Right kidney (tissue), 1 donor: Measurements from ENCODE around the gene RIMS3.

ENCODE experiments used
- DNase-seq: peaks from one replicate; pipeline ENCODE4 v3.0.0-alpha.2; 2016

The RIMS3 gene

DNA sequence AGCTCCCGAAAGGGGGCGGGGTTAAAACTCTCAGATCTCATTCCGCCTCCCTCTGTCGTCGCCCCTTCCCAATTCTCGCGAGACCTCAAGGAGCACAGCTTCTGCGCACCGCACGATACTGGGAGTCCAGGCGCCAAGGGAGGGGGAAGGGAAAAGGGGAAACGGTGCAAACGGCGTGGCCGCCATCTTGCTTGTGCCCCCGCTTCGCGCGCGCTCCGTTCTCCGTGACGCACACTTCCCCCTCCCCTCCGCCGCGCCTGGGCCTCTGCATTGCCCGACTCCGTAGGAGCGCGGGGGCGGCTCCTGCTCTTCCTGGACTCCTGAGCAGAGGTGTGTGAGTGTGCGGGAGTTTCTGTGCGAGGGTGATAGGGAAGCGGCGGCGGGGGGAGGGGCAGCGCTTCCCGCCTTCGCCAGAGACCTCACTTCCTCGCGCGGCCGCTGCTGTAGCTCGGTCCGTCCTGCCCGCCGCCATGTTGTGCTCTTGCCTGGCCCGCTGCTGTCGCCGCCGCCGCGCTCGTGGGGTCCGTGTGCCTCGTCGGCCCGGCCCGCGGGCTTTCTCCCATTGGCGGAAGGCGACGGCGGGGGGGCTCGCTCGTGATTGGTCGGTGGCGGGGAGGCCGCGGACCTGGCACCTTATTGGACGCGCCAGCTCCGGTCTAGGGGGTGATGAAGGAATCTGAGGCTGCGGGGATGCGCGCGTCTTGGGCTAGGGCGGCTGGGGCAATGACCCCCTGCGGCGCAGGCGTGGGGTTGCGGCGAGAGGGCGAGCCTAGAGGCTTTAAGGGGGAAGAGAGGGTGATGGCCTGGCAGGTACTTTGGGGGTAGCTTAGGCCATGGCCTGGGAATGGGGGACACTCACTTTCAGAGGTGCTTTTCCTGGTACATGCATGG is 26.3 kb upstream of the RIMS3 start, which contains the start of gene NFYC:
TSS of gene NFYC (plus strand) at position 167 of the 891 bp plus-strand sequence. CDS start 47,140 bp downstream, outside the sequence.
- peak; percentile 99 for DNase-seq

DNA sequence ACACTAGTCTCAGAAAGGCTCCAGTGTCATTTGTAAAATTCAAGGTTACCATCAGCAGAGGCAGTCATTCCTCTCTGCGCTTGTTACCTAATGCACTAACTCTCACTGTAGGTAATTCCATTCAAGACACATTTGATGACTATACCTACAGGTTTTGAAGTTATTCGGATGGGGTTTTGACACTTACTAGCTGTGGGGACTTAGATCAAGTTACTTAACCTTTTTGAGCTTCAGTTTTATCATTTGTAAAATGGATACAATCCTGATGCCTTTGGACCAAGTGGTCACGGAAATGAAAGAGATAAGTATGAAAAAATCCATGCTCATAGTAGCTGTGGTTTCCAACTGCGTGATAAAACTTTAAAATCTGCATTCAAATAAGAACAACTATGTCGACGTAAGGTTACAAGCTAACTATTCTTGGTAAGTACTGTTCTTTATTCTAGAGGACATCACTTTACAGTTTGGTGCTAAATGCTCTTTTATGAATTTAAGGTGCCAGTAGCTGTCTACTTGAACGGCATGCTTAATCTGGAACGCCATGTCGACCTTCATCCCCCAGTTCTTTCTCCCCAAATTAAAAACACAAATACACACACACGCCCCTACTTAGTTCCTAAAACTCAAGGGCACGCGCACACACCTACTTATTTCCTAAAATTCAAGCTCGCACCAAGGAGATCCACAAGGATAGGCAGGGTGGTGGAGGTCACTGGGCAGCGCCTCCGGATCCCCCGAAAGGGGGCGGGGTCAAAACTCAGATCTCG is 25.5 kb upstream of the RIMS3 start:
- no peak for DNase-seq

DNA sequence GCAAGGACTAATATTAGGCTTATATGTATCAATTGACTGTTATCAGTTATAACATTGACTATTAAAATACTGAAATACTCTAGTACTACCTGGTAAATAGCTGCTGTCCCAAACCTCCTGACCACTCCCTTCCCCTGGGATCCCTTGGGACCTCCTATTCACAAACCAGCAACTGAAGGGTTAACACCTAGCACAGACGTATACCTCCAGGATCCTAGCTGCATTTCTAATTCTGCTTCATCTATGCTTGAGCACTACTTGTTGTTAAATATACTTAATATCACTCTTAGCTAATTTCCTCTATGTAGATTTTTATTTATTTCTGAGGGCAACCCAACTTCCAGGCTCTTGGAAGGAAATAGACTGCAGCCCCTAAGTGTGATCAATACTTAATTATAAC is 24.3 kb upstream of the RIMS3 start:
- no peak for DNase-seq

DNA sequence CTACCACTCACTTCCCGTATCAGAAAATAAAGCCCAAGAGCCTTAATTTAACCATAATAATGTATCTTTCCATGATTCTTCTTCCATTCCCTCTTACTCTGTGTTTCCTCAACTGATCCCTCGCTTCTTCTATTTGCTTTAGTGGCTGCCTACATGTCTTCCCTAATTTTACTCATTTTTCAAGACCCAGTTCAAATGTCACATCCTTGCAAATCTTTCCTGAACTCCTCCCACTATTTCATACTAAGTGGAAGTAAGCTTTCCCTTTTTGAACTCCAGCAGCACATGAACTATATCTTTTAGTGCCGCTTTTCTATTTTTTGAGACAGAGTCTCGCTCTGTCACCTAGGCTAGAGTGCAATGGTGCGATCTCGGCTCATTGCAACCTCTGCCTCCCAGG is 22.2 kb upstream of the RIMS3 start:
- no peak for DNase-seq

DNA sequence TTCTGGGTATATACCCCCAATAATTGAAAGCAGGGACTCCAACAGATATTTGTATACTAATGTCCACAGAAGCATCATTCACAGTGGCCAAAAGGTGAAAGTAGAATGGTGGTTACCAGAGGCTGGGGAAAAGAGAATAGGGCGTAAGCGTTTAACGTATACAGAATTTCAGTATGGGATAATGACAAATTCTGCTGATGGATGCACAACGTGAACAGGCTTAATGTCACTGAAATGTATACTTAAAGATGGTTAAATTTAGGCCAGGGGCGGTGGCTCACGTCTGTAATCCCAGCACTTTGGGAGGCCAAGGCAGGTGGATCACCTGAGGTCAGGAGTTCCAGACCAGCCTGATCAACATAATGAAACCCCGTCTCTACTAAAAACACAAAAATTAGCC is 21.6 kb upstream of the RIMS3 start:
- no peak for DNase-seq

DNA sequence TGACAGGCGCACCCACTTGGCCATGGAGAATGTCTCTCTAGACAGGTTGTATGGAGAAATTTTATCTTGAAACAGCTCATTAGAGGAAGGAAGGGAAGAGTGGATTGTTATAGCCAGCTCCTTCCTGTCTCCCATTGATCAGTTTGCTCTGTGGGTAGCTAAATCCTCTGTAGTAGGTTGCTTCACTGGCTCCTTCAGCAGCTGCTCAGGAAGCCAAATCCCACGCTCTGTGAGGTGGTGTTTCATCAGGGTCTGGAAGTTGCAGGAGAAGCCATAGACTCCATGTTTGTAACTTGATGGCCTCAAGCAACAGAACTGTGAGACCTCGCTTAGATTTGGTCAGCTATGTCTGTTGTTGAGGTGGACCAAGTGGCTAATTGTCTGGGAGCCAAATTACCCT is 19.2 kb upstream of the RIMS3 start:
- DNase-seq: no peak

DNA sequence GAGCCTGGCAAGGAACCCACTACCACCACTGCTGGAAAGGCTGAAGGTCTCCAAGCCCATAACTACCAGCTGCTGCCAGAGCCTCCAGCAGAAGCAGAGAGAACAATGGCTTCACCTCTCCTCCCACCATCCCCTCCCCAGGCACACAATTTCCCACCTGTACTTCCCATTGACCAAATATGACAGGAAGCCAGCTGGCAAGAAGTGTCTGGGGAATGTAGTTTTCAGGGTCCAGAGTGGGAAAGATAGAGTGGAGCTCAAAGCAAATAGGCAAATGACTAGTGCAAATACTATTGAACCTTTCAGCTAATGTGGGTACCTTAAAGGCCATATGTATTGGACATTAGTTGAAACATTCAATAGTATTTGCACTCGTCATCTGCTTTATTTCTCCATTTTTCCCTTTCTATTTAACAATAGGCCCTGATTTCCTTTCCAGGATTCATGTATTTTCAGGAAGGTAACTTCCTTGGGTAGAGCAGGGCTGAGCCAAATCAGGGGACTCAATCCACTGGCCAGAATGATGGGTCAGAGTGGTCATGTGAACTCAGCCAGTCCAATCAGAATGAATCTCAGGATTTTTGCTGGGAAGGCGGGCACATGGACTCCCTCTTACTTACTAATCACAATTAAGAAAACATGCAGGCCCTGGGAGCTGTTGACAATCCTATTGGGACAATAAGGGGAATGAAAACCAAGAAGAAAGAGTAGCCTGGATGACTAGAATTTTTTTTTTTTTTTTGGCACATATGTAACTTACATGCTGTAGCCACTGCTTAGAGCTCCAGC is 13.9 kb upstream of the RIMS3 start:
- DNase-seq: no peak

DNA sequence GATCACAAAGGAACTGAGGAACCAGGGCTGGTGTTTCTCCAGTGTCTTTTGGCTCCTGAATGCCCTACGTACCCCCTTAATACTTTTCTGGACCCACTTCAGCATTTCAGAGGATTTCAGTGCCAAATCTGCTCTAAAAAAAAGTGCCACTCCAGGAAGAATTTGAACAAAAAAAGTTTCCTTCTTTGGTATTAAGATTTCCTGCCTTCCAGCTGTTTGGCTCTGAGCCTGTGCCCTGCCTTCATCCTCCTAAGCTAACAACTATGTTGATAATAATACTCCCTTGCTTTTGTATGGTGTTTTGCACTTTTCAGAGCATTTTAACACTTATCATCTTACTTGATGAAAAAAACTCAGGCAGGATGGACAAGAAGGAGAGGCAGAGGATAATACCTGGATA is 11.0 kb upstream of the RIMS3 start:
- DNase-seq: no peak

DNA sequence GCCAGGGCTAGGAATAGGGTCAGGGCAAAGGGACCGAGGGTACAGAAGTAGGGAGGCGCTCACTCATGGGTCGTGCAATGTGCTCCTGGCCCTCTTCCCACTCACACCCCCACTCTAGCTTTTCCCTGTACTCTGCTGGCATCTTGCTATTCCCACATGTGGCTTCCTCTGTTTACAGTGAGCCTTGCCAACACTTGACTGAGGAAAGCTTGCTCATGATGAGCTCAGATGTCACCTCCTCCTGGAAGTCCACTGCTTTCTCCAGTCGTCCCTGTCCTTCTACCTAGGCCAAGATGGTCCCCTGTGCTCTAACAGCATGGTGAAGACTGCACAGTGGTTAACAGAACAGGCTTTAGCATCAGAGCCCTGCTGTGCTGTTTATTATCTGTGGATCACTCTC is 8.0 kb upstream of the RIMS3 start:
- no peak for DNase-seq

DNA sequence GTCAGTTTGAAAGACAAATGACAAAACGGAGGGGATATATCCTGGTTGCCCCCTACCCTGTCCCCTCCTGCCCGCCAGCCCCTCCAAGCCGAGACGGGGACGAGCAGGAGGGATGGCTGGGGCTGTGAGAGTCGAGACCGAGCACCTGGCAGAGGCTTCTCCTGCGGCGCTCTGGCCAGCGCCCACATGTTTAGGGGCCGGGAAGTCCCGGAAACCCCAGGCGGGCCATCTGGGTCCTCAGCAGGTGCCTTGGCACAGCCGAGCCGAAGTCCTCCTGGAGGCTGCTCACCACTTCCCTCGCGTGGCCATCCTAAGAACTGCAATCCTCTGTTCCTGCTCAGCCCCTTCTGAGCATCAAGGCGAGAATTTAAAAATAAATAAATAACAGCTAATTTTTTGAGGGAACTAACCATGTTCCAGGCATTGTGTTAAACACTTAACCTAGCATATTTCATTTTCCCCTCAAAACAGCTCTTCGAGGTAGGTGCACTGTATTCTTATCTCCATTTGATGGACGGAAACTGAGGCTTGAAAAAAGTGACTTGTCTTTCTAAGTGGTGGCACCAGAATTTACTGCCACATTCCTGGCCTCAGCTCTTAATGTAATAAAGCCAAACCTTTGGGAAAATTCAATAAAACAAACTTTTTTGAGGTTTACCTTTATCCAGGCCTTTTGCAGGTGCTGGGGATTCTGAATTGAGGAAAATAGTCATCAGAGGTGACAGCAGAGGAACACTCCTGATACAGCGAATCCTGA is 3.5 kb upstream of the RIMS3 start:
- DNase-seq: peak; percentile 47

DNA sequence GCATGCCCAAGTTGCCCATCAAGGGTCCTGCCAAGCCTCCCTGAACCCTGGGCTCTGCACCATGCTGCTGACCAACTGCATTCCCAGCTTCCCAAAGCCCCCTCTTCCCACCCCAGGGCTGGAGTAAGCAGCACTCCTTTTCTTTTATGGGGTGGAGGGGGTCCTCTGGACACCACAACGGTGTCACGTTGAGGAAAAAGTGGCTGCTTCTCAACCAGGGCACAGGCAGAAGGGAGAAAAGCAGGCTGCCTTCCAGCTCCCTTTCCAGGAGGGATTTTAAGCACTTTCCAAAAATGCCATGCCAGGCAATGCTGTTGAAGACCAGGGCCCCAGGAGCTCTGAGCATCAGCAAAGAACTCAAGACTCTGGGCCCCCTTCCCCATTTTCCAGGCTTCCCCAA is 691 bp downstream of the RIMS3 start:
- no peak for DNase-seq

DNA sequence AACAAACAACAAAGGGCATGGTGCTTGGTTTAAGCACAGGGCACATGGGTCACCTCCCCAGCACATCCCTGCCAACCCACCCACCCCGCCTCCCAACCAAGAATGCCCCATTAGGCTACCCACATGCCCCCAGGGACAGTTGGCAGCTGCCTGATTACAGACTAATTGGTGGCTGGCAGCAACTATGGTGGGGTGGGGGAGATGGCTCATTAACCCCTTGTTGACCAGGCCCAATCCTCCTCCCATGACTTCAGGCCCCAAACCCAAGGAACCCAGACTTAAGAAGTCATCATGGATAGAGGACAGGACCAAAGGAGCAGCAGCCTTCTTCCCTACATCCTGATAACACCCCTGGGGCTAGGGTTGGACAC is 1.3 kb downstream of the RIMS3 start:
- no peak for DNase-seq

DNA sequence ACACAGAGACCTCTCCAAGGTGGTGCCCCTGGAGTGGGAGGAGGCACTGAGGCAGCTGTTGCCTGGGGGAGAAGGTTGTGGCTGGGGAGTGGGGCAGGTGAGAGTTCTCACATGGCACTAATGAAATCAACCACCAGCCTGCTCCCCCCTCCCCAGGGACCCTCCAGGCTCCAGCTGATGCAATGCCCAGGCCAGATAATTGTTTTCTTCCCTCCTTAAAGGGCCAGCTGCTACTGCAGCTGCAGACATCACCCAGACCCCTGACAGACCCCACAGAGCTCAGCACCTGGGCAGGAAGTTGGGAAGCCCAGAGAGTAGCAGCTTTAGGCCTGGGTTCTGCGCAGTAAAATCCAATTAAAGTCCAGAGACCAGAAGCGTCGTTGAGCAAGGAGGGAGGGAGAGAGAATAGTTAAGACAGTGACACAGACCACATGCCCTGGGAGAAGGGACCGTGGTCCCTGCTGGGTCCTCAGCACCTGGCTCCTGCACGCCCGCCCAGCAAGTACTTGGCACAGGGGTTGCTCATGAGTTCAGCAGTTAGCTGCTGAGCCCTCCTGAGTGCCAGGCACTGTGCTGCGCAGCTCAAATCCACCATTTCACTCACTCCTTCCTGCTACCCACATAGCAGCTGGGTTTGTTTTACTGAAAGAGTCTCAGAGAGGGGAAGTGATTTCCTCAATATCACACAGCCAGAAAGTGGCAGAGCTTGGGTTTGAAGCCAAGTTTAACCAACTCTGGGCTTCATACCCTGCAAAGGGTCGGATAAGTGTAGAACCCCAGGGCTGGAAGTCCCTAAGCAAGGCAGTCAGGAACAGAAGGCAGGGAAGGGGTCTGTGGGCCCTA is 1.9 kb downstream of the RIMS3 start:
- no peak for DNase-seq

DNA sequence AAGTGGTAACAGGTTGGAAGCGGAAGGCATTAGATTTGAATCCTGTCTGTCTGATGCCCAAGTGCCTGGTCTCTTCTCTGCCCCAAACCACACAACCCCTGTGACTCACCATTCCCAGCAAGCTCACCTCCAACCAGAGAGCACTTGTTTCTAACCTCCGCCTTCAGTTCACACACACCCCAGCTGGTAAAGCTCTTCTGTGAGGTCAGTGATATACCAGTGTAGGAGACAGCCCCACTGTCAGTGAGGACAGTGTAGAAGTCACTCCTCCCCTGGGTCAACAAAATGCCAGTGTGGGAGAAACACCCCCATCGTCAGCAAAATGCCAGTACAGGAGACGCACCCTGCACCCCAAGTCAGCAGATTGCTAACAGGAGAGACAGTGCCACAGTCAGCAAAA is 2.6 kb downstream of the RIMS3 start:
- DNase-seq: no peak

DNA sequence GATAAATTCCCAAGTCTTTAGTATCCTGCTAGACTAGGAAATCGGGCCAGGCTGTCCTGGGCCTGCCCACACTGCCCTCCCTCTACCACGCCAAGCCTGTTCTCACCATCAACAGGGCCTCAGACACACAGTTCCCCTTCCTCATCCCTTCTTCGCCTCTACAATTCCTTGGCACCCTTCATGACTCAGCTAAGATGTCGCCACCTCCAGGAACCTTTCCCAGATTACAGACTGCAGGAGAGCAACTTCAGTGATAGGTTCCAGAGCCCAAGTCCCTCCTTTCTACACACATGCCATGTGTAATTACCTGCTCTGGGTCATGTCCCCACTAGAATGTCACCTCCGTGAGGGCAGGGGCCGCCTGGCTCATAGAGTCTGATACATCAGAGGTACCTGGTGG is 3.3 kb downstream of the RIMS3 start:
- no peak for DNase-seq

DNA sequence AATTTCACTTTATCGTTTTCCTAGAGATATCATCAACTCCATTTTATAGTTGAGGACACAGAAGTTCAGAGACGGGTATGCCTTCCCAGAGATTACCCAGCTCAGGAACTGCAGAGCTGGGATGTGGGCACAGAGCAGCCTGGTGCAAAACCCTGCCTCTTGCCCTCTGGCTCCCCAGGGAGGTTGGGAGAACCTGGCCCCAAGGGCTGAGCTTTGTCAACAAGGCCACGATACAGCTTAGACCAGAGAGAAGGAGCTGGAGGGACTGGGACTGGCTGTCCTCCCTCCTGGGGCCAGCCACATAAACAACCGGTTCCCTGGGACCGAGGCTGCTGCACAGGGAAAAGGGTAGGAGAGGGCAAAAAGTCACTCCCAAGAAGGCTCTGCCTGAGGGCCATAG is 3.8 kb downstream of the RIMS3 start:
- no peak for DNase-seq

DNA sequence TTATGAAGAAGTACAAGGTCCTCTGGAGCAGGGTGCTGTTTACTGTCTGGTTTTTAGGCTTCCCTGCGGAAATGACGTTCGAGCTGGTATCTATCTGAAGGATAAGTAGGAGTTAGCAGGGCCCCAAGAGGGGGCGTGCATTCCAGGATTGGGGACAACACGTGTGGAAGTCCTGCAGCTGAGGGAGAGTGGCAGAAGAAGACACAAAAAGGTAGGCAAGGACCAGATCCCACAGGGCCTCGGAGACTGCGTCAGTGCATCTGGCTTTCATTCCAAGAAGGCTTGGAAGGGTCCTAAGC is 5.9 kb downstream of the RIMS3 start:
- no peak for DNase-seq

DNA sequence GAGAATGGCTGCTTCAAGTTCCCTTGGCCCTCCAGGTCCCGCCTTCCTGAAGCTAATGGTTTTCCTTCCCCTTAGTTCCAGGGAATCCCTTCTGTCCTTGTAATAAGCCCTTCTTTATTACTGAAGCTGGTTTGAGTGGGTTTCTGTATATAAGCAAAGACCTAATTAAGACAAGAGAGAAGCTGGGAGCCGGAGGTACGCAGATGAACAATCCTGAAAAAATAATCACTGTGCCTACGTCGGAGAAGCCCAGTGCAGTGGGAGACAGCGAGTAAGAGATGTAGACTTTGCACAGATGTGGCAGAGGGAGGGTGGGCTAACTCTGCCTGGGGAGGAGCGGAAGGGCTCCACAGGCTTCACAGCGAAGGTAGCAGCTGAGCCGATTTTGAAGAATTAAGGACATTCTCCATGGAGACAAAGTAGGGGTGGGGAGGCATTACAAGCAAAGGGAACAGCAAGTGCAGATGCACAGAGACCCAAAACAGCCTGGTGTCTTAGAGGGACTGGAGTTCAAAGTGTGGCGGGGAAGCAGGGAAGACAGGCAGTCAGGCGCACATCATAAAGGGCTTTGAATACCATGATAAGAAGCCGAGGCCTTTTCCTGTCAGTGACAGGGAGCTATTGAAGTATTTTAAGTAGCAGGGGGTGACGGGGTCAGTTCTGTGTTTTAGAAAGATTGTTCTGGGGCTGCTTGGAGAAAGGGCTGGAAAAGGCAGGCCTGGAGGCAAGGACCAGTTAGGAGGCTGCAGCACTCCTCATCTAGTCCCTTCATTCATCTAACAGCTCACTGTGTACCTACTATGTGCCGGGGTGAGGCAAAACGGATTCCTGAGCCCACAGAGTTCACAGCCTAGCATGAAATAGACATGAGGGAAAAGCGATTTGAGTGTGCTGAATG is 6.5 kb downstream of the RIMS3 start:
- no peak for DNase-seq

DNA sequence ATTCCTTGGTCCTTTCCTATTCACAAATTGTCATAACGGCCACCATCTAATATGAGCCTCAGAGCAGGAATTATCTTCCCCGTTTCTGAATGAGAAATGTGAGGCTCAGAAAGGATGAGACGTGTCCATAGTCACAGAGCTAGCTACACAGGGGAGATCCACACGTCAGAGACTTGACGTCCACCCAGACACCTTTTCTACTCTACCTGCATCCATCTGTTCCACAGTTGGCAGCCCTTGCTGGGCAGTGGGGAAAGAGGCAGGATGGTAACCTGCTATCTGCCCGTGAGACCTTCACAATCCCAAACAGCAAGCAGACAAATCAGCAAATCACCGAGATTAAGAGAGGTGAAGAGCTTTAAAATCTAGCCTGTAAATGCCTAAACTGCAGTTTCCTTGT is 8.4 kb downstream of the RIMS3 start:
- DNase-seq: no peak

DNA sequence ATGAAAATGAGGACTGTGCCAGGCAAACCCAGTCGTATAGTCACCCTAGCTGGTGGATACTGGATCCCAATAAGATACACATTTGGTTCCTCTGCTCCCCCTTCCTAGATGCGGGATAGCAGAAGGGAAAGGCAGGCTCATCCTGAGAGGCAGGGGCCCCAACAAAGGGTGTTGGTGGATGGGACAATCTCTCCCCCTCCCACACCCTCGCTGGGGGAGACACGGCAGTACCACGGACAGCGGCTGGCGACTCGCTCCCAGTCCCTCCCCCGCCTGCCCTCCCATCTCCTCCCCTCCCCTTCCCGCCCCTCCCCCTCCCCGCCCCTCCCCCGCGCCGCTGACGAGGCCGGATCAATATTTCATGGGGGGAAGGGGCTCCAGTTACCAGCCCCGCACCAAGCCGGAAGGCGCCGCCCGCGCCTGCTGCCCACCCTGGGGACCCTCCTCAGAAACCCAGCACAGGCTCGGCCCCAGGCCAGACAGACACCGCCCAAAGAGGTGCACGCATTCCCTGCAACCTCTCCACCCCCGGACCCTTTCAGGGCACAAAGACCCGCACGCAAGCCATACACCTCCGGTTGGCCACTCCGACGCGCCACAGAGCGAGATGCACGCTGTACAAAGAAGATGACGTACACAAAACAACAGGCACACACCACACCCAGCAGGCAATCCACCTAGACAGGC is 11.5 kb downstream of the RIMS3 start:
- no peak for DNase-seq
